GM20431 (cell line): ENCODE measurements around the gene NKAIN1.

Source experiments
- in situ Hi-C: fragments of 300-500 bp; cut with MseI, MboI; formaldehyde crosslinking; loops from one replicate; pipeline ENCODE4 v1.15.0; 2020; ENCODE audit warnings: low sequenced_read_pairs; ENCODE audit not compliant: unreplicated experiment

The NKAIN1 gene

GRCh38 chr1:31234870-31235269 lies 4.8 kb downstream of the NKAIN1 start:
- in situ Hi-C loops: no loop called here

- in situ Hi-C loops: no loop called here
These were observed 5.5 kb downstream of the NKAIN1 start for GRCh38 chr1:31234123-31234708.

GRCh38 chr1:31232689-31233088 lies 7.0 kb downstream of the NKAIN1 start:
- in situ Hi-C loops: no loop called here

- in situ Hi-C loops: no loop called here
These were observed 7.9 kb downstream of the NKAIN1 start for GRCh38 chr1:31231802-31232201.

- in situ Hi-C loops: no loop called here
These were observed 9.3 kb downstream of the NKAIN1 start for GRCh38 chr1:31230378-31230777.

GRCh38 chr1:31228986-31229385 lies 10.7 kb downstream of the NKAIN1 start:
- in situ Hi-C loops: no loop called here

GRCh38 chr1:31227891-31228568 lies 11.7 kb downstream of the NKAIN1 start:
- in situ Hi-C loops: no loop called here

GRCh38 chr1:31224068-31224467 lies 15.6 kb downstream of the NKAIN1 start:
- in situ Hi-C loops: no loop called here

- in situ Hi-C loops: no loop called here
These were observed 17.5 kb downstream of the NKAIN1 start for GRCh38 chr1:31222176-31222575.

- in situ Hi-C loops: no loop called here
These were observed 18.6 kb downstream of the NKAIN1 start for GRCh38 chr1:31221072-31221471.

GRCh38 chr1:31219489-31219888 lies 20.2 kb downstream of the NKAIN1 start:
- in situ Hi-C loops: no loop called here

GRCh38 chr1:31218705-31219104 lies 21.0 kb downstream of the NKAIN1 start:
- in situ Hi-C loops: no loop called here

GRCh38 chr1:31216016-31216415 lies 23.7 kb downstream of the NKAIN1 start:
- in situ Hi-C loops: no loop called here

- in situ Hi-C loops: no loop called here
These were observed 24.6 kb downstream of the NKAIN1 start for GRCh38 chr1:31215065-31215570.

GRCh38 chr1:31214316-31215064 lies 25.2 kb downstream of the NKAIN1 start:
- in situ Hi-C loops: no loop called here

GRCh38 chr1:31208361-31208945 lies 31.2 kb downstream of the NKAIN1 start:
- in situ Hi-C loops: no loop called here

- in situ Hi-C loops: no loop called here
These were observed 32.1 kb downstream of the NKAIN1 start for GRCh38 chr1:31207569-31207968.

GRCh38 chr1:31207046-31207445 lies 32.6 kb downstream of the NKAIN1 start:
- in situ Hi-C loops: no loop called here

GRCh38 chr1:31203215-31203614 lies 36.5 kb downstream of the NKAIN1 start:
- in situ Hi-C loops: no loop called here

- in situ Hi-C loops: no loop called here
These were observed 37.7 kb downstream of the NKAIN1 start for GRCh38 chr1:31201931-31202360.

GRCh38 chr1:31199949-31200348 lies 39.7 kb downstream of the NKAIN1 start:
- in situ Hi-C loops: no loop called here
